ENCODE measurements around the gene TBC1D9B.

DNA sequence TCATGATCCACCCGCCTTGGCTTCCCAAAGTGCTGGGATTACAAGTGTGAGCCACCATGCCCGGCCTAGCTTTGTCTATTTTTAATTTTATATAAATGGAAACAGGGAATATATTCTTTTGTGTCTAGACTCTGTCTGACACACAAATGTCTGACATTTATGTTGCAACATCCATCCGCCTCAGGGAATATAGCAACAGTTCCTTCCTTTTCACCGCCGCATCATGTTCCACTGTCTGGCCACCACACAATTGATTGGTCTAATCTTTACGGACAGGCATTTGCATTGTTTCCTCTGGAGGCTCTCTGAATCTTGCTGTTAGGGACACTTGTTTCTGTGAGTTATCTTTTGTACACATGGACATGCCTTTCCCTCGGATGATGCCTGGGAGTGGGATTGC, 20.1 kb upstream of the TBC1D9B start:
- TF ChIP-seq, protein P1, sequence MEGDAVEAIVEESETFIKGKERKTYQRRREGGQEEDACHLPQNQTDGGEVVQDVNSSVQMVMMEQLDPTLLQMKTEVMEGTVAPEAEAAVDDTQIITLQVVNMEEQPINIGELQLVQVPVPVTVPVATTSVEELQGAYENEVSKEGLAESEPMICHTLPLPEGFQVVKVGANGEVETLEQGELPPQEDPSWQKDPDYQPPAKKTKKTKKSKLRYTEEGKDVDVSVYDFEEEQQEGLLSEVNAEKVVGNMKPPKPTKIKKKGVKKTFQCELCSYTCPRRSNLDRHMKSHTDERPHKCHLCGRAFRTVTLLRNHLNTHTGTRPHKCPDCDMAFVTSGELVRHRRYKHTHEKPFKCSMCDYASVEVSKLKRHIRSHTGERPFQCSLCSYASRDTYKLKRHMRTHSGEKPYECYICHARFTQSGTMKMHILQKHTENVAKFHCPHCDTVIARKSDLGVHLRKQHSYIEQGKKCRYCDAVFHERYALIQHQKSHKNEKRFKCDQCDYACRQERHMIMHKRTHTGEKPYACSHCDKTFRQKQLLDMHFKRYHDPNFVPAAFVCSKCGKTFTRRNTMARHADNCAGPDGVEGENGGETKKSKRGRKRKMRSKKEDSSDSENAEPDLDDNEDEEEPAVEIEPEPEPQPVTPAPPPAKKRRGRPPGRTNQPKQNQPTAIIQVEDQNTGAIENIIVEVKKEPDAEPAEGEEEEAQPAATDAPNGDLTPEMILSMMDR (IDR thresholded peaks at IDR 0.05), result no peak
- no peak for TF ChIP-seq POLR2A (IDR thresholded peaks at IDR 0.05)

Measured in uterus (tissue), 2 donors.